ENCODE results near the gene KRT79. TPM values are rescaled to one million over a fixed set of nuclear protein-coding genes. Genes with fewer than 3 reads are reported as not detected.

Gene KRT79
- total RNA-seq, 3 donors from 2014 or later, result not detected

DNA sequence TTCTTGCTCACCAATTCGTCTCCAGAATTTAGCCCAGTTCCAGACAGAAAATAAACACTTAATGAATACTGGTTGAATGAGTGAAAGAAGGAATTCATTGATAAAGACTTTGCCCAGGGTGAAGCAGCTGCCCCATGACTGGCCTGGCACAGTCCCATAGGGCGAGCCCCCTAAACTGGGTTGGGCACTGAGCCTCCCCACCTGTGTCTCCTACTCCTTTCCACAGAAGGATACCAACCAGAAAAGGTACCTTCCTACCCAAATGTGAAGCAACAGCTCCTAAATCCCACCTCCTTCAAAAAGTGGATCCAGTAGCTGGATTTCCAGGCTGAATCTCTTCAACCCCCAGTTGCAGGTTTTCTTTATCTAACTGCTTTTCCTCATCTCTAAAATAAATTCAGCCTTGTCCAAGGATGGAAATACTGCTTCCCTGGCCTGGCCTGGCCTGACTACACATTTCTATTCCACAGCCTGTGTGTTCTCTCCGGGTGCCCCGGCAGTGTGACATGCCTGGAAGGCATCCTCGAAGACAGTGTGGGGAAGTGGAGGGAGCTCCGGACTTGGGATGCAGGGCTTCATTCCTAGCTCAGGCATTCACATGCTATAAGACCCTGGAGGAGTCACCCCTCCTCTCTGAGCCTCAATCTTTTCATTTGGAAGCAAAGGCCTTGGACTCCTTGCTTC is 45.8 kb downstream of the KRT79 start:
- intact Hi-C loops (cut with DNase I, micrococcal nuclease), result no loop called here
- DNase-seq, result no peak
- no peak for TF ChIP-seq CTCF (IDR thresholded peaks at IDR 0.05)

DNA sequence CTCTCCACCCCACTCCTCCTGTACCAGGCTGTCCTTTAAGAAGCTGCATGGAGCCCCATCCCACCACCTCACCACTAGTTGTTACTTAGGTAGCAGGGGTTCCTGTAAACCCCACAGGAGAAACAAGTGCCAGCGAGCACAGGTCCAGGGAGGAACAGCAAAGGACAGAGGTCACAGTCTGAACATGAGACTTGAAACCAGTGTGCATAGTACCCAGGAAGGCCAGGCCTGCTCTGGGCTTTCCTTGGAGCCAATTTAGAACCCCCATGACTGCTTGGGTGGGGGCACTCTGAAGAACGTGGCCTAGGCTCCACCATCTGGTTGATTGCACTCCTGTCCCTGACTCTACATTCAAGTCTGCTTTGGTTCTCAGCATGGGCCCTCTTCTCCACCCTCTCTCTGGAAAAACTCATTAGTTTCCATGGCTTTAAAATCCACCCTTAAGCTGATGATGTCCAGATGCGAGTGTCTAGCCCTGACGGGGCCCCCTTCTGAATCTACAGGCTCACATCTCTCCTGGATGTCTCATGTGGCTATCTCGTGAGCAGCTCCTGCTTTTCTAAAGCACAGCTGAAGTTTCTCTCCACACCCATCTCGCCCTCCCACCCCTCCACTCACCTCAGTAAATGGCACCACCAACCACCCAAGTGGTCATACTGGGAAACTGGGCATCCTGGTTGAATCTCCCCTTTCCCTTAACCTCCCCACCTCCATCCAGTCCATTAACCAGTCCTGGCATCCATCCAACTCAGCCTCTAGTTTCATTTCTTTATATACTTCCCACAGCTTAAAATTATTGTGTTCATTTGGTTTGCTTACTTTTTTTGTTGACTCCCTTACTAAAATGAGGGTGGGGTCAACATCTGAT is 46.6 kb downstream of the KRT79 start:
- peak in 1 of 3 donors; percentile 5 for DNase-seq
- intact Hi-C loops (cut with DNase I, micrococcal nuclease), result no loop called here

More for the DNA sequence above, 45.8 kb downstream of the KRT79 start:
- H3K36me3 ChIP-seq (ENCODE audit: low read depth), result no peaks in the 10 kb centered on the region
- no peak for ATAC-seq
- no peaks in the 10 kb centered on the region for H3K9me3 ChIP-seq
- H3K4me3 ChIP-seq, result no peak overlapping the region
- H3K4me1 ChIP-seq (ENCODE audit: low read depth), result no peaks in the 10 kb centered on the region

GRCh38 chr12:52784909-52785308 is 49.2 kb downstream of the KRT79 start:
- DNase-seq (no peak), ATAC-seq (no peak)
- H3K4me1 ChIP-seq (ENCODE audit: low read depth), result no peaks in the 10 kb centered on the region
- no peak overlapping the region for H3K4me3 ChIP-seq
- no peaks in the 10 kb centered on the region for H3K36me3 ChIP-seq (ENCODE audit: low read depth)
- no peaks in the 10 kb centered on the region for H3K9me3 ChIP-seq
- intact Hi-C loops (cut with DNase I, micrococcal nuclease), result no loop called here
- no peak for TF ChIP-seq CTCF (IDR thresholded peaks at IDR 0.05)

More for the DNA sequence above, 46.6 kb downstream of the KRT79 start:
- Histone ChIP-seq H3K36me3 (ENCODE audit: low read depth) (no peaks in the 10 kb centered on the region), H3K4me3 (no peak overlapping the region), H3K4me1 (ENCODE audit: low read depth) (no peaks in the 10 kb centered on the region), H3K9me3 (no peaks in the 10 kb centered on the region)
- no peak for TF ChIP-seq CTCF (IDR thresholded peaks at IDR 0.05)
- no peak for ATAC-seq

DNA sequence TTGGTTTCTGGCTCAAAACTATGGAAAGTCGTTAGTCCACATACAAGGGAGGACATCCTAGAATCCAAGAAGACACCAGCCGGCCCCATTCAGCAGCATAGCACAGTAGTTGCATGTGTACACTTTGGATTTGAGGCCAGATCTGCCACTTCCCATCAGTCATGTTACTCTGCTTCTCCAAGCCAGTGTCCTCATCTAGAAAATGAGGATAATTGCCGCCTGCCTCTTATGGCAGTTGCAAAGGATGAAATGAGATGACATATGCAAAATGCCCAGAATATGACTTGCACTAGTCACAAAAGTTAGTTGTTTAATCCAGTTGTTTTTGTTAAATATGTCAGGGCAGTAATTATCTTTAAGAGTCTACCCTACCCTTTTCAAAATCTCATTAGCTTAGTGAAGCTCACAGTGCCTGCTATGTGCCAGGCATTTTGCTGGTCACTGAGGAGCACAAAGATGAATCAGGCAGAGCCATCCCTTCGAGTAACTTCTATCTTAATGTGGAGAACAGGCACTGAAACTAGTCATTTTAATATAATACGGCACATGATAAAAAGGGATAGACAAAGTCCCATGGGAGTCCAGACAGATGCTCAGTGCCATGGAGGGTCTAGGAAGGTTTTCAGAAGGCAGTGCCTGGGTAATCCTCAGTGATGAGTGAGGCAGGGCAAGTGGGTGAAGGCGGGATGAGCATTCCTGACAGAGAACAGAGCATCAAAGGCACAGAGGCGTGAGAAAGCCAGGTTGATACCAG is 50.4 kb downstream of the KRT79 start:
- ATAC-seq (no peak), DNase-seq (no peak)
- Histone ChIP-seq H3K36me3 (ENCODE audit: low read depth) (no peaks in the 10 kb centered on the region), H3K9me3 (no peaks in the 10 kb centered on the region), H3K4me3 (no peak overlapping the region), H3K4me1 (ENCODE audit: low read depth) (no peaks in the 10 kb centered on the region)
- no peak for TF ChIP-seq CTCF (IDR thresholded peaks at IDR 0.05)
- intact Hi-C loops (cut with DNase I, micrococcal nuclease), result no loop called here

GRCh38 chr12:52782502-52782901 is 51.6 kb downstream of the KRT79 start:
- ATAC-seq (no peak), DNase-seq (no peak)
- H3K9me3 ChIP-seq, result no peaks in the 10 kb centered on the region
- TF ChIP-seq CTCF (IDR thresholded peaks at IDR 0.05), result no peak
- H3K36me3 ChIP-seq (ENCODE audit: low read depth), result no peaks in the 10 kb centered on the region
- H3K4me1 ChIP-seq (ENCODE audit: low read depth), result no peaks in the 10 kb centered on the region
- intact Hi-C loops (cut with DNase I, micrococcal nuclease), result no loop called here
- no peak overlapping the region for H3K4me3 ChIP-seq

Measured in mucosa of descending colon (tissue), 3 donors.